HUES6 (cell line): ENCODE results near the gene BCAS4.
"Not testable (repeated sequence)": the region's sequence is repeated elsewhere in the genome, so short reads cannot be mapped to it uniquely, and the experiment has no call there.

Experiments
- H3K27ac ChIP-seq: 2 replicates; pipeline ENCODE4 v1.7.0; 2013; ENCODE audit warnings: low read depth, mild to moderate bottlenecking, low read length, inconsistent platforms
- H3K27me3 ChIP-seq: 2 replicates; pipeline ENCODE4 v1.6.1; 2013; ENCODE audit warnings: low read length; ENCODE audit not compliant: control insufficient read depth, insufficient read depth
- H3K36me3 ChIP-seq: 2 replicates; pipeline ENCODE4 v1.6.1; 2013; ENCODE audit warnings: low read length; ENCODE audit not compliant: control insufficient read depth, insufficient read depth
- H3K4me1 ChIP-seq: 2 replicates; pipeline ENCODE4 v1.6.1; 2013; ENCODE audit warnings: low read length; ENCODE audit not compliant: control insufficient read depth, insufficient read depth
- H3K4me3 ChIP-seq: 2 replicates; pipeline ENCODE4 v1.5.1; 2013; ENCODE audit warnings: low read depth, low read length
- H3K9ac ChIP-seq: one replicate; pipeline ENCODE4 v1.6.1; 2013; ENCODE audit warnings: mild to moderate bottlenecking, low read length
- H3K9me3 ChIP-seq: 2 replicates; pipeline ENCODE4 v1.6.1; 2013; ENCODE audit warnings: low read depth, low read length; ENCODE audit not compliant: control insufficient read depth, insufficient read depth

The BCAS4 gene

GRCh38 chr20:50772420-50773185 lies 22.3 kb upstream of the BCAS4 start:
- Histone ChIP-seq H3K4me3 (no peak overlapping the region), H3K36me3 (no peaks in the 10 kb centered on the region), H3K27me3 (no peaks in the 10 kb centered on the region), H3K9ac (no peak overlapping the region), H3K9me3 (no peaks in the 10 kb centered on the region), H3K27ac (no peak overlapping the region), H3K4me1 (peaks cover 4% of the 10 kb centered on the region)

- no peaks in the 10 kb centered on the region for H3K4me1 ChIP-seq
- H3K9ac ChIP-seq = no peak overlapping the region
- H3K36me3 ChIP-seq = no peaks in the 10 kb centered on the region
- no peaks in the 10 kb centered on the region for H3K9me3 ChIP-seq
- no peak overlapping the region for H3K27ac ChIP-seq
- H3K4me3 ChIP-seq = no peak overlapping the region
- no peaks in the 10 kb centered on the region for H3K27me3 ChIP-seq
These were observed 20.3 kb upstream of the BCAS4 start for GRCh38 chr20:50774515-50774914.

GRCh38 chr20:50776122-50776817 lies 18.6 kb upstream of the BCAS4 start:
- Histone ChIP-seq H3K27ac (no peak overlapping the region), H3K36me3 (no peaks in the 10 kb centered on the region), H3K4me1 (no peaks in the 10 kb centered on the region), H3K27me3 (no peaks in the 10 kb centered on the region), H3K4me3 (no peak overlapping the region), H3K9ac (no peak overlapping the region), H3K9me3 (no peaks in the 10 kb centered on the region)

- Histone ChIP-seq H3K9ac (no peak overlapping the region), H3K27me3 (no peaks in the 10 kb centered on the region), H3K4me3 (no peak overlapping the region), H3K36me3 (no peaks in the 10 kb centered on the region), H3K9me3 (no peaks in the 10 kb centered on the region), H3K4me1 (no peaks in the 10 kb centered on the region), H3K27ac (no peak overlapping the region)
These were observed 17.5 kb upstream of the BCAS4 start for GRCh38 chr20:50777373-50777772.

- not testable (repeated sequence) for H3K36me3 ChIP-seq, H3K9ac ChIP-seq, H3K27ac ChIP-seq, H3K27me3 ChIP-seq, H3K4me3 ChIP-seq, H3K9me3 ChIP-seq, H3K4me1 ChIP-seq
These were observed 15.9 kb upstream of the BCAS4 start for GRCh38 chr20:50778994-50779393.

- H3K27me3 ChIP-seq = no peaks in the 10 kb centered on the region
- H3K9me3 ChIP-seq = peaks cover 11% of the 10 kb centered on the region
- H3K4me3 ChIP-seq = no peak overlapping the region
These were observed 11.5 kb upstream of the BCAS4 start for GRCh38 chr20:50783390-50783789.

GRCh38 chr20:50783903-50784302 lies 11.0 kb upstream of the BCAS4 start:
- Histone ChIP-seq H3K4me3 (no peak overlapping the region), H3K9ac (no peak overlapping the region), H3K9me3 (peaks cover 11% of the 10 kb centered on the region), H3K36me3 (no peaks in the 10 kb centered on the region), H3K27me3 (no peaks in the 10 kb centered on the region), H3K4me1 (peaks cover 7% of the 10 kb centered on the region; the same call in 1 of the 2 replicates), H3K27ac (no peak overlapping the region)

More at GRCh38 chr20:50783390-50783789, 11.5 kb upstream of the BCAS4 start:
- Histone ChIP-seq H3K36me3 (no peaks in the 10 kb centered on the region), H3K9ac (no peak overlapping the region), H3K27ac (no peak overlapping the region), H3K4me1 (peaks cover 3% of the 10 kb centered on the region; the same call in 1 of the 2 replicates)

- H3K9ac ChIP-seq = no peak overlapping the region
- no peak overlapping the region for H3K27ac ChIP-seq
- H3K36me3 ChIP-seq = no peaks in the 10 kb centered on the region
- no peaks in the 10 kb centered on the region for H3K27me3 ChIP-seq
- peaks cover 7% of the 10 kb centered on the region; the same call in 1 of the 2 replicates for H3K4me1 ChIP-seq
- H3K9me3 ChIP-seq = peaks cover 11% of the 10 kb centered on the region
- no peak overlapping the region for H3K4me3 ChIP-seq
These were observed 10.4 kb upstream of the BCAS4 start for GRCh38 chr20:50784464-50784863.

- Histone ChIP-seq H3K9me3 (peaks cover 11% of the 10 kb centered on the region), H3K4me1 (peaks cover 20% of the 10 kb centered on the region), H3K9ac (no peak overlapping the region), H3K4me3 (no peak overlapping the region), H3K36me3 (no peaks in the 10 kb centered on the region), H3K27ac (no peak overlapping the region), H3K27me3 (no peaks in the 10 kb centered on the region)
These were observed 8.2 kb upstream of the BCAS4 start for GRCh38 chr20:50786703-50787102.

GRCh38 chr20:50787181-50787580 lies 7.7 kb upstream of the BCAS4 start:
- H3K9me3 ChIP-seq = peaks cover 11% of the 10 kb centered on the region
- no peak overlapping the region for H3K4me3 ChIP-seq
- no peaks in the 10 kb centered on the region for H3K36me3 ChIP-seq
- no peak overlapping the region for H3K9ac ChIP-seq
- H3K4me1 ChIP-seq = peaks cover 20% of the 10 kb centered on the region
- H3K27ac ChIP-seq = no peak overlapping the region
- H3K27me3 ChIP-seq = no peaks in the 10 kb centered on the region
